Hepatocyte (in vitro differentiated cells): ENCODE results near the gene ADCY2. TPM values are rescaled to one million over a fixed set of nuclear protein-coding genes. Genes with fewer than 3 reads are reported as not detected.

ENCODE experiments used
- DNase-seq: peaks from one replicate; pipeline ENCODE4 v3.0.0-alpha.2; 2016; ENCODE audit warnings: low spot score
- H2AFZ ChIP-seq: fragments of 200-600 bp; sonication (generic); 2 replicates; pipeline ENCODE4 v1.6.0; 2016; ENCODE audit warnings: antibody characterized with exemption, mild to moderate bottlenecking
- H3K27ac ChIP-seq: fragments of 200-600 bp; sonication (generic); 2 replicates; pipeline ENCODE4 v1.5.1; 2016; ENCODE audit warnings: mild to moderate bottlenecking
- H3K27me3 ChIP-seq: fragments of 200-600 bp; sonication (generic); 2 replicates; pipeline ENCODE4 v1.6.1; 2016
- H3K36me3 ChIP-seq: fragments of 200-600 bp; sonication (generic); replicated peaks from 2 replicates; pipeline ENCODE4 v1.5.1; 2016; ENCODE audit warnings: low read depth; ENCODE audit not compliant: insufficient read depth
- H3K4me1 ChIP-seq: fragments of 200-600 bp; sonication (generic); 2 replicates; pipeline ENCODE4 v1.5.1; 2016; ENCODE audit warnings: mild to moderate bottlenecking, moderate library complexity; ENCODE audit not compliant: insufficient read depth
- H3K4me2 ChIP-seq: fragments of 200-600 bp; sonication (generic); 2 replicates; pipeline ENCODE4 v1.6.0; 2016
- H3K4me3 ChIP-seq: fragments of 200-600 bp; sonication (generic); 2 replicates; pipeline ENCODE4 v1.5.1; 2016; ENCODE audit warnings: mild to moderate bottlenecking
- H3K79me2 ChIP-seq: fragments of 200-600 bp; sonication (generic); 2 replicates; pipeline ENCODE4 v1.6.0; 2017; ENCODE audit warnings: mild to moderate bottlenecking
- H3K9me2 ChIP-seq: fragments of 200-600 bp; sonication (generic); replicated peaks from 2 replicates; pipeline ENCODE4 v1.6.0; 2017; ENCODE audit warnings: mild to moderate bottlenecking; ENCODE audit not compliant: insufficient read depth
- H3K9me3 ChIP-seq: fragments of 200-600 bp; sonication (generic); 2 replicates; pipeline ENCODE4 v1.5.1; 2016; ENCODE audit warnings: low read depth, mild to moderate bottlenecking
- H4K20me1 ChIP-seq: fragments of 200-600 bp; sonication (generic); 2 replicates; pipeline ENCODE4 v1.6.0; 2016; ENCODE audit warnings: mild to moderate bottlenecking; ENCODE audit not compliant: insufficient read depth, poor library complexity, severe bottlenecking
- EZH2 ChIP-seq: fragments of 200-600 bp; sonication (generic); IDR thresholded peaks from 2 replicates; pipeline ENCODE4 v1.6.1; 2016; ENCODE audit warnings: antibody characterized with exemption, mild to moderate bottlenecking, borderline replicate concordance
- EZH2phosphoT487 ChIP-seq: fragments of 200-600 bp; sonication (generic); IDR thresholded peaks from one replicate; pipeline ENCODE4 v1.6.1; 2018; ENCODE audit warnings: antibody characterized with exemption, mild to moderate bottlenecking, low read depth, moderate library complexity; ENCODE audit not compliant: unreplicated experiment, severe bottlenecking
- WGBS: methylation state at CpG from one replicate; pipeline ENCODE4 v1.1.6; 2016; ENCODE audit warnings: low lambda C conversion rate; ENCODE audit errors: missing lambda C conversion rate; 5-methylcytosine and 5-hydroxymethylcytosine counted together
- polyA plus RNA-seq: library from polyadenylated mRNA; unstranded; fragments of >200 nt; fragmentation: Nextera tagmentation; extraction: Ambion mirVana; gene quantifications from 2 replicates; pipeline ENCODE4 v1.2.1, GENCODE V29; 2016
- total RNA-seq: library from RNA; depleted of rRNA; stranded (reverse); fragments of >200 nt; gene quantifications from 2 replicates; pipeline ENCODE4 v1.2.3, GENCODE V29; 2014
- TF ChIP-seq, protein P1 (sequence below): fragments of 200-600 bp; sonication (generic); IDR thresholded peaks from 2 replicates; pipeline ENCODE4 v1.5.1; 2016; ENCODE audit warnings: antibody characterized with exemption, mild to moderate bottlenecking; ENCODE audit not compliant: poor library complexity

Gene ADCY2
- total and polyA plus RNA-seq, 2 experiments from 2014 or later: 3.2 to 8.5 TPM

DNA sequence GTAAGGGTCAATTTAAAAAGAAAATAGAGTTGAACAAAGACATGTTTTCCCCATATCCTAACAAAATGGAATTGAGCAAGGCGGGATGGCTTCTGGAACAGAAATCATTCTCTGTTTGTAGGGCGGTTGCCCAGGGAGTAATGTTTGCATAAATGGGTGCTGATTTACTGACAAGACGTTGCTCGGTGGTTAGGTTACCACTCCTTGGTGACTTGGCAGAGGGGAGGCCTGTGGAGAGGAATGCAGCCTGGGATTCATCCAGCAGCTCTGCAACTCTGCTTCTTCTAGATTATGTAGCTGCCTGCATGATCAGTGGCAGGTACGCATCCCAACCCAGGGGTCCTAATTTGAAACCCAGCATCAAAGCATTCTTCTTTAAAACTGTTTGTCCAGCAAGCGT lies 254.8 kb downstream of the ADCY2 start:
- H3K27ac ChIP-seq: no peak overlapping the region
- no peaks in the 10 kb centered on the region for H3K4me1 ChIP-seq
- no peak overlapping the region for H2AFZ ChIP-seq

DNA sequence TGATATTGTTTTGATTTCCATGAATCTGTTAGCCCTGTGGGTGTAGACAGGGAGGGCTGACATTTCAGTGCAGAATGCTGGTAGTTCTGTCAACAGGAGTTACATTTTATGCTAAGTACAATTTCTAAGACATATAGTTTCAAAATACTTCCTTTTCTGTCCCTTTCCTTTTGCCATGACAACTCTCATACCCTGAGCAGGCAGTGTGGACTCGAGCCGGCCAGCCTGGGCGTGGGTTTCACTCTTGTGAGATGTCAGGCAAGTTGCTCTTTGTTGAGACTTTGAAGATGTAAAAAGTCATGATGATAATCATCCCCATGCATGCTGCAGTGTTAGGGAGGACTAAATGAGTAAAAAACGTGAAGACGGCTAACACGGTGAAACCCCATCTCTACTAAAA lies 257.1 kb downstream of the ADCY2 start:
- Histone ChIP-seq H3K27me3 (no peaks in the 10 kb centered on the region), H3K9me2 (no peaks in the 10 kb centered on the region), H3K4me3 (no peak overlapping the region), H3K4me2 (no peak overlapping the region), H3K36me3 (no peaks in the 10 kb centered on the region), H3K27ac (no peak overlapping the region), H2AFZ (no peak overlapping the region), H3K79me2 (no peaks in the 10 kb centered on the region), H3K9me3 (no peaks in the 10 kb centered on the region), H3K4me1 (no peaks in the 10 kb centered on the region), H4K20me1 (no peaks in the 10 kb centered on the region)
- DNase-seq: no peak
- TF ChIP-seq EZH2 (no peak), EZH2phosphoT487 (no peak)
- TF ChIP-seq, protein P1, sequence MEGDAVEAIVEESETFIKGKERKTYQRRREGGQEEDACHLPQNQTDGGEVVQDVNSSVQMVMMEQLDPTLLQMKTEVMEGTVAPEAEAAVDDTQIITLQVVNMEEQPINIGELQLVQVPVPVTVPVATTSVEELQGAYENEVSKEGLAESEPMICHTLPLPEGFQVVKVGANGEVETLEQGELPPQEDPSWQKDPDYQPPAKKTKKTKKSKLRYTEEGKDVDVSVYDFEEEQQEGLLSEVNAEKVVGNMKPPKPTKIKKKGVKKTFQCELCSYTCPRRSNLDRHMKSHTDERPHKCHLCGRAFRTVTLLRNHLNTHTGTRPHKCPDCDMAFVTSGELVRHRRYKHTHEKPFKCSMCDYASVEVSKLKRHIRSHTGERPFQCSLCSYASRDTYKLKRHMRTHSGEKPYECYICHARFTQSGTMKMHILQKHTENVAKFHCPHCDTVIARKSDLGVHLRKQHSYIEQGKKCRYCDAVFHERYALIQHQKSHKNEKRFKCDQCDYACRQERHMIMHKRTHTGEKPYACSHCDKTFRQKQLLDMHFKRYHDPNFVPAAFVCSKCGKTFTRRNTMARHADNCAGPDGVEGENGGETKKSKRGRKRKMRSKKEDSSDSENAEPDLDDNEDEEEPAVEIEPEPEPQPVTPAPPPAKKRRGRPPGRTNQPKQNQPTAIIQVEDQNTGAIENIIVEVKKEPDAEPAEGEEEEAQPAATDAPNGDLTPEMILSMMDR: no peak
- WGBS: 92% methylated on average over 6 of the region's 6 CpGs

More for the DNA sequence above, 254.8 kb downstream of the ADCY2 start:
- WGBS: 91% methylated on average over 6 of the region's 6 CpGs
- TF ChIP-seq EZH2phosphoT487: no peak
- TF ChIP-seq EZH2: no peak
- H3K9me3 ChIP-seq: no peaks in the 10 kb centered on the region
- H3K79me2 ChIP-seq: no peaks in the 10 kb centered on the region
- H3K4me3 ChIP-seq: no peak overlapping the region
- DNase-seq: no peak
- no peaks in the 10 kb centered on the region for H3K36me3 ChIP-seq
- H3K9me2 ChIP-seq: no peaks in the 10 kb centered on the region
- H3K27me3 ChIP-seq: no peaks in the 10 kb centered on the region
- no peak overlapping the region for H3K4me2 ChIP-seq
- H4K20me1 ChIP-seq: no peaks in the 10 kb centered on the region

DNA sequence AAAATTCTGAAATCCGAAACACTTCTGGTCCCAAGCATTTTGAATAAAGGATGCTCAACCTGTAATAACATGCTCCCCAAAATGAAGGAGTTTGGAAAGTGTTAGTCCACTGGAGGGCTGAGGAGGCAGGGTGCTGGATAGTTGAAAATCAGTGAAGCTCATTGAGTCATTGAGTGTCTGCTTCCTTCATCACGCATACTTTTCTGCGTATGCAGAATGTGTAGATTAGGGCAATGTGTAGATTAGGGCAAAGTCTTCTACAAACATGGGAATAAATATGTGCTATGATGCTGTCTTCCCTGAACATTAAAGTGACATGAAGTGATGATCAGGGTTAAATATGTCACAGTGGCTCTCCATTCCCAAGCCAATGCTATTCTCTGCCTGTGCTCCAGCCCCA lies 261.2 kb downstream of the ADCY2 start:
- TF ChIP-seq EZH2phosphoT487 (no peak), EZH2 (no peak)
- TF ChIP-seq, protein P1: no peak
- H3K9me2 ChIP-seq: no peaks in the 10 kb centered on the region
- DNase-seq: no peak
- H2AFZ ChIP-seq: no peak overlapping the region
- no peaks in the 10 kb centered on the region for H3K27me3 ChIP-seq
- no peaks in the 10 kb centered on the region for H3K4me1 ChIP-seq
- no peaks in the 10 kb centered on the region for H3K36me3 ChIP-seq
- no peaks in the 10 kb centered on the region for H3K9me3 ChIP-seq
- no peaks in the 10 kb centered on the region for H4K20me1 ChIP-seq
- H3K4me2 ChIP-seq: no peak overlapping the region
- 90% methylated on average over 3 of the region's 3 CpGs for WGBS
- H3K79me2 ChIP-seq: no peaks in the 10 kb centered on the region
- no peak overlapping the region for H3K27ac ChIP-seq
- H3K4me3 ChIP-seq: no peak overlapping the region

DNA sequence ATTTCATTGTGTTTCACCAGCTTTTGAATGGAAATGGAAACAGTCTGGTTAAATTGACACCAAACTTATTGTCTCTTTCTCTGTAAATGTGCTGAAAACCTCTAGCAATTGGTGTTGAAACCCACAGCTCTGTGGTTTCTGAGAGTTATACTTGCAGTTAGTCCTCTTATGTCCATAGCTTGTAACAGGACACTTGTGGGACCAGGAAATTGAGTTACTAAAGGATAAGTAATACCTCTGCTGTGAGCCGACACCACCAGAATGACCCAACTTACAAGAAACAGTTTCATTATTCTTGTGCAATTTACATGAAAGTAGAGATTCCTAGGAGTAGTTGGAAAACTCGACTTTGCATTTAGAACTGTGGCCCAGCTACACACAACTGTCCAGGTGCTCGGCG lies 263.5 kb downstream of the ADCY2 start:
- DNase-seq: no peak
- Histone ChIP-seq H3K4me1 (no peaks in the 10 kb centered on the region), H3K79me2 (no peaks in the 10 kb centered on the region), H3K9me3 (no peaks in the 10 kb centered on the region), H4K20me1 (no peaks in the 10 kb centered on the region), H3K4me3 (no peak overlapping the region), H2AFZ (no peak overlapping the region), H3K4me2 (no peak overlapping the region), H3K27ac (no peak overlapping the region), H3K36me3 (no peaks in the 10 kb centered on the region), H3K27me3 (no peaks in the 10 kb centered on the region), H3K9me2 (no peaks in the 10 kb centered on the region)
- WGBS: 90% methylated on average over 4 of the region's 4 CpGs
- TF ChIP-seq, protein P1: no peak
- TF ChIP-seq EZH2: no peak
- TF ChIP-seq EZH2phosphoT487: no peak
